Measurements from ENCODE around the gene TMEM108.

DNA sequence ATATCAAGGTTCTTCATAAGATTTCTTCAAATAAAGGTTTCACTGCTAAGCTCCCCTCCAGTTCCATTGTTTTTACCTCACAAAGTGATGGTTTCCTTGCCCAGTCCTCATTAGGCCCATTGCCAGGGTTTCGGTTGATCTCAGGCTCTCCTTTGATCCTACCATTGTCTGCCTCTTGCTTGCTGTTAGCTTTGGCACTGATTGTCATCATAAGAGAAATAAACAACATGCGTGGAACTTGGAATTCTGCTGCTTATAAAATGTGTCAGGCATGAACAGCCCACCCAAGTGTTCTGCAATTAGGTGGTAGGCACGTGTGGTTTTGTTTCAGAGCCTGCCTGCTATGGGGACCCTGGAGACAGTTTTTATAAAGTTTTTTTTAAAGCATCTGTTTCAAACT is 254.1 kb downstream of the TMEM108 start:
- TF ChIP-seq, protein P1, sequence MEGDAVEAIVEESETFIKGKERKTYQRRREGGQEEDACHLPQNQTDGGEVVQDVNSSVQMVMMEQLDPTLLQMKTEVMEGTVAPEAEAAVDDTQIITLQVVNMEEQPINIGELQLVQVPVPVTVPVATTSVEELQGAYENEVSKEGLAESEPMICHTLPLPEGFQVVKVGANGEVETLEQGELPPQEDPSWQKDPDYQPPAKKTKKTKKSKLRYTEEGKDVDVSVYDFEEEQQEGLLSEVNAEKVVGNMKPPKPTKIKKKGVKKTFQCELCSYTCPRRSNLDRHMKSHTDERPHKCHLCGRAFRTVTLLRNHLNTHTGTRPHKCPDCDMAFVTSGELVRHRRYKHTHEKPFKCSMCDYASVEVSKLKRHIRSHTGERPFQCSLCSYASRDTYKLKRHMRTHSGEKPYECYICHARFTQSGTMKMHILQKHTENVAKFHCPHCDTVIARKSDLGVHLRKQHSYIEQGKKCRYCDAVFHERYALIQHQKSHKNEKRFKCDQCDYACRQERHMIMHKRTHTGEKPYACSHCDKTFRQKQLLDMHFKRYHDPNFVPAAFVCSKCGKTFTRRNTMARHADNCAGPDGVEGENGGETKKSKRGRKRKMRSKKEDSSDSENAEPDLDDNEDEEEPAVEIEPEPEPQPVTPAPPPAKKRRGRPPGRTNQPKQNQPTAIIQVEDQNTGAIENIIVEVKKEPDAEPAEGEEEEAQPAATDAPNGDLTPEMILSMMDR (IDR thresholded peaks at IDR 0.05): no peak
- TF ChIP-seq POLR2A (IDR thresholded peaks at IDR 0.05): no peak
